Activated CD8-positive, alpha-beta memory T cell treated with anti-CD3 and anti-CD28 coated beads, Interleukin-2, amount 50 U/mL, for 24 hours (primary cell): ENCODE results near the gene PTGFR.

ENCODE experiments used
- DNase-seq: peaks from one replicate; pipeline ENCODE4 v3.0.0-alpha.2; 2020; ENCODE audit errors: extremely low read depth

The PTGFR gene

DNA sequence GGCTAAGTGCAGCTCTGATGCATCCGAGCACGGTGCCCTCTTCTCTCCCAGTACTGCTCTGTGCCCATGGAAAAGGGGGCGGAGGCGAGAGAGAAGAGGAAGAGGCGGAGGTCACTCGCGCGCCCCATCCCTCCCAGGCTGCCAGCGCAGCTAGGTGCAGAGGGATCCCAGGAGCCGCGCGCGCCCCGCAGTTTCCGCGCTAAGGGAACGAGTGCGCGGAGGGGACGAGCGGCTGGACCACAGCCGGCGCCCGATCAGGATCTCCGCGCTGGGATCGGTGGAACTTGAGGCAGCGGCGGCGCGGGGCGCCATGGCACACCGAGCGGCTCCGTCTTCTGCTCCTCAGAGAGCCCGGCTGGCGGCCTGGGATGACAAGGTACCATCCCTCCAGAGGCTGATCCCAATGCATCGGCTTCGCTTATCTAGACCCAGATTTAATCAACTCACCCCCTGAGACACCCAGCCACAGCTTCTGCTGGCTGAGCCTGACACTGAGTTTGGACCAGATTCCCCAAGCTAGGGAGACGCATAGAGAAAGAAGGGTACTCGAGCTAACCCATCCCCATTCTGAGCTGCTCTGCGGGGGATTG, at the start of gene PTGFR:
Gene PTGFR, plus strand, starts transcription at position 114 of the 590 bp plus-strand sequence. CDS start 1,770 bp downstream, outside the sequence.
- no peak for DNase-seq

GRCh38 chr1:78441921-78442320, 48.9 kb upstream of the PTGFR start:
- DNase-seq: no peak

- no peak for DNase-seq
Observed at GRCh38 chr1:78447086-78447485, 43.7 kb upstream of the PTGFR start.

GRCh38 chr1:78464449-78464891, 26.3 kb upstream of the PTGFR start:
- no peak for DNase-seq

DNA sequence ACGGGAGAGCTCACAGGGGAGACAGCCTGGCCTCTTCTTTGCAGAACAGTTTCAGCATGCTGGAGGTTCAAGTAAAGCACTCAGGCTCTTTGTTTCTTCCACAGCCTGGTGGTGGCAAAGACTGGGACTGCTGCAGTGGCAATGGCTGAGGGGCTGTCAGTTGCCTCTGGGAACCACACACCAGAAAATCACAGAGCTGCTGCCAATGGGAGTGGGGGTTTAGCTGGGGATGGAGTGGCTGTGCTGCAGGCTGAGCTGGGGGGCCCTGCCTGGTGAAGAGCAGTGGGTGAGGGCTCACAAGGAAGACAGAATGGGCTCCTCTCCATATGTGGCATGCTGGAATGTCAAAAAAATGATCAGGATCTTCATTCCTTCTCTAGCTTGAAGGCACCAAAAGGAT, 25.6 kb upstream of the PTGFR start:
- DNase-seq: no peak

- no peak for DNase-seq
Observed at GRCh38 chr1:78468521-78468920, 22.3 kb upstream of the PTGFR start.

- no peak for DNase-seq
Observed at GRCh38 chr1:78469576-78469975, 21.2 kb upstream of the PTGFR start.

GRCh38 chr1:78471890-78472620, 18.7 kb upstream of the PTGFR start:
- no peak for DNase-seq

GRCh38 chr1:78472851-78473496, 17.8 kb upstream of the PTGFR start:
- no peak for DNase-seq

- DNase-seq: no peak
Observed at GRCh38 chr1:78474092-78474491, 16.7 kb upstream of the PTGFR start.

DNA sequence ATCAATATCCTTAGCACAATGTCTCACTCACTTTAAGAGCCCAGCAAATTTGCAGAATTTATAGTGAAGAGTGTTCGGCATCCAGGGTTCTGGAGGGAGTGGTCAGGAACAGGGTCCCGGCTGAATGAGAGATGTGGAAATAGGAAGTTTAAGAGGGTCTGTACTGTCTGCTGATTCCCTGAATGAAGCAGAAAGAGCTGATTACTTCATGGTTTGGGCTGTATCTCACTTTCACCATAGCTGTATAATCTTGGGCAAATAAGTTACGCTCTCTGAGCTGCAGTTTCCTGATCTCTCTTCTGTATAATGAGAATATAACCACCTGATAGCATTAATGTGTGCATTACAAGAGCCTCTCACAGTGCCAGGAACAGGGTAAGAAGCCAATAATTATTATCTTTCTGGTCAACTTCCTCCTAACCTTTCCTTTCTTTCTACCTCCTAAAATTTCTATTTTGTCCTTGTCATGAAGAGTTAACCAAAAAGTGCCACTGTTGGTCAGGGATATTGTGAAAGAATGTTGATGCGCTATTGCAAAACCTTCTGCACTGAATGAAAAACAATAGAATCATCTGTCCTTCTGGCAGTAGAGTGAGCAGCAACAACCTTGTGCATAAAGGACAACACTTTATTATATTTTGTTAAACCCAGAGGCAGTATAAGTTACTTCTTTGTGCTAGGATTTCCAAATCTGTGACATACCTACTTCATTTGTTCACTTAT, 14.7 kb upstream of the PTGFR start:
- no peak for DNase-seq

GRCh38 chr1:78483903-78484302, 6.9 kb upstream of the PTGFR start:
- no peak for DNase-seq

DNA sequence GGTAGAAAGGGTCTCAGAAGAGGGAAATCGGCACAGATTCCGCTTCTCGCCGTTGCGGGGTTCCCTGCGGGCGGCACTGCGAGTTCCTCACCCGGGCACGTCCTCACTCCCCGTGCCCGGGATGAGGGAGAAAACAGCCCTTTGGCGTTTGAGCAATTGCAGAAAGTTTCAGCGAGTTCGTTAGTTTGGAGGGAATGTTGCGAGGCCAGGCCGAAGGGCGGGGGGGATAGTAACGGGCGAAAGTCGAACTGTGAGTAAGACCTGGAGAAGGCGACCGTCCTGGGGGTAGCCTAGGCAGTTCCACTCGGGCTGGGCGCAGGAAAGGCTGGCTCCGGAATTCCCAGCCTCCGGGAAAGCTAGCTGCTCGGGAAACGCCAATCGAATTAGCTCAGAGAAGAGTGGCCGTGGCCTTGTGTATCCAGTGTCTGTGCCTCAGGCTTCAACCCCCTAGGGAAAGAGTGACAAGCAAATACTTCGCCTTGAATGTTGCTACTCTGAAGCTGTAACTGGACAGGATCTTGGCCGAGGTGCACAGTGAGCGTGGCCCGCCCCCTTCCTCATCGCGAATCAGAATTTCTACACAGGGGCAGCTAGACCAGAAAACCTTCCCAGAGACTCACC, 787 bp downstream of the PTGFR start:
- no peak for DNase-seq

DNA sequence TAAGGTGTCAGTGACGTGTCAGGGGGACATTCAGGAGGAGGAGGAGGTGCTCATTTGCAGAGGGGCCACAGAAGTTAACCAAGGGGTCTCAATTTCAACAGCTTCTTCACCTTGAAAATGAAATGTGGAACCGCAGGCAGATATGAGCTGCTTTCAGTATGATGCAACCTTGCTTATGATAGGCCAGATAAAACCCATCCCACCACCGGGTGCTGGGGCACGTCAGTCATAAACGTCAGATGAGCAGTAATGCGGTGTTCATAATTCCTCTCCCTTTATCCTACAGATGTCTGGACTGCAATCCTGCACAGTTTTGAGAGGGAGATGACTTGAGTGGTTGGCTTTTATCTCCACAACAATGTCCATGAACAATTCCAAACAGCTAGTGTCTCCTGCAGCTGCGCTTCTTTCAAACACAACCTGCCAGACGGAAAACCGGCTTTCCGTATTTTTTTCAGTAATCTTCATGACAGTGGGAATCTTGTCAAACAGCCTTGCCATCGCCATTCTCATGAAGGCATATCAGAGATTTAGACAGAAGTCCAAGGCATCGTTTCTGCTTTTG, 1.7 kb downstream of the PTGFR start:
- DNase-seq: no peak

DNA sequence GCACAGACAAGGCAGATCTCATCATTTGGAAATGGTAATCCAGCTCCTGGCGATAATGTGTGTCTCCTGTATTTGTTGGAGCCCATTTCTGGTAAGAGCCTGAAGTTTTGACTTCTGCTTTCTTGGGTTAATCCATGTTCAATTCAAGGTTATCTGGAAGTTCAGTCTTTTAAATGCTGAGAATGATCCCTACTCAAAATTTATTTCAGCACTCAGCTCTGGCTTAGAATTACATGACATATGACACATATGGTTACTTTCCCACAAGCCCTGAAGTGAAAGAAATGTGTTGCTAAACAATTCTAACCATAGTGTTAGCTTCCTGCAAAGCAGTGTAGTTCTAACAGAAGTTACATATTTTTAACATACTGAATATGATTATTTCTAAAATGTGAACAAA, 2.7 kb downstream of the PTGFR start:
- DNase-seq: no peak

DNA sequence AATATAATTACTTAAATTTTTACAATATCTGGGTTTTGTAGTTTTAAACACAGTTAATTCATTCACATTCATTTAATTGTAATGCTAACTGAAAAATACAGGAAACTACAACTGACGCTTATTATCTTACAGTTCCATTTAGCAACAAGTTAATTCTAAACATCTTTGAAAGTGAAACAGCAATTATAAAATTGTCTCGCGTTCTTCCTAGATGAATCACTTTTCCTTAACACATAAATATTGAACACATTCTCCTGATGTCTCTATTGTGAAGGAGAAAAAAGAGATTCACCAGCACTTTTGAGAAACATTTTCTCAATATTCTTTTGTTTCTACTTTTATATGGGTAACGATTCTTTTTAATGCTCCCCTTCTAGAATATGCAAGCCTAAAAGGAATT, 6.4 kb downstream of the PTGFR start:
- DNase-seq: no peak

GRCh38 chr1:78500529-78500928, 9.8 kb downstream of the PTGFR start:
- DNase-seq: no peak

DNA sequence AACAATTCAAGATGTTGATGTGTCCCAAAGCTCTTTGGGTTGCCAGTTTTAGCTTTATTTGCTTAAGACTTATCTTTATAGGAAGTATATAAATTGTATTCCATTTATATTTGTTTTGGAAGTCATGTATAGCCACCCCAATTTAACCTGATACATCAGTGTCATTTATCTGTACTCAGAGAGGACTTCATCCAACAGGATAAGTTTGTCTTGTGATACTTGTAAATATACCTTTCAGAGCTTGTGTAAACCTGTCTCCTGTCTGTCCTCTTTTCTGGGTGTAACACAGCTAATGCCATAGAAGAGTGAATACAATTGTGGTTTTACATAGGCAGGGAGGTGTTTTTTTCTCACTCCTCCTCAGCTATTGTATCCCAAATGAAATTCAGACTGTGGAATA, 10.4 kb downstream of the PTGFR start:
- no peak for DNase-seq

DNA sequence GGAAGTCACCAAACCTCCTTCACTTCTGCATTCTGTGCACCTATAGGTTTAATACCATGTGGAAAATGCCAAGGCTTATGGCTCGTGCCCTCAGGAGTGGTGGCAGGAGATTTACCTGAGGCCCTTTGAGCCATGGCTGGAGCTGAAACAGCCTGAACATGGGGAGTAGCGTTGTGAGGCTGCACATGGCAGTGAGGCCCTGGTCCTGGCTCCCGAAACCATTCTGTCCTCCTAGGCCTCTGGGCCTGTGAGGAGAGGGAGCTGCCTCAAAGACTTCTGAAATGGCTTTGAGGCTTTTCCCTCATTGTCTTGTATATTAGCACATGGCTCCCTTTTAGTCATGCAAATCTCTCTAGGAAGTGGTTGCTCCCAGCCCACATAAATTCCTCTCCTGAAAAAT, 20.6 kb downstream of the PTGFR start:
- DNase-seq: no peak

- no peak for DNase-seq
Observed at GRCh38 chr1:78516716-78517115, 25.9 kb downstream of the PTGFR start.

DNA sequence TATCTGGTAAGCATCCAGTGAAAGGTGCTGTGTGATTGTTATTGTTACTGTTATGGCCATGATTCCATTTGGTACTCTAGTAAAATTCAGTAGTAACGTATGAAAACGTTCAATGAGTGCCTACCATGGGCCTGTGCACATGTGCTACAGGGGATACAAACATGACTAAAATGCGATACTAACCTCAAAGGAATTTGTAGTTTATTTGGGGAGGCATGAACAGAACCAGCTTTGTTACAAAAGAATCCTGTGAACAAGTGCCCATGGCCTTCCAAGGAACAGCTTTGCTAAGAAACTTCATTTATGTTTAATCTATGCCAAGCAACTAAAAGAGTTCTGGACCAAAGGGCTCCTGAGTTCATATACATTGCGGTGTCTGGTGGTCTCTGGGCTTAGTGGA, 28.7 kb downstream of the PTGFR start:
- DNase-seq: no peak

DNA sequence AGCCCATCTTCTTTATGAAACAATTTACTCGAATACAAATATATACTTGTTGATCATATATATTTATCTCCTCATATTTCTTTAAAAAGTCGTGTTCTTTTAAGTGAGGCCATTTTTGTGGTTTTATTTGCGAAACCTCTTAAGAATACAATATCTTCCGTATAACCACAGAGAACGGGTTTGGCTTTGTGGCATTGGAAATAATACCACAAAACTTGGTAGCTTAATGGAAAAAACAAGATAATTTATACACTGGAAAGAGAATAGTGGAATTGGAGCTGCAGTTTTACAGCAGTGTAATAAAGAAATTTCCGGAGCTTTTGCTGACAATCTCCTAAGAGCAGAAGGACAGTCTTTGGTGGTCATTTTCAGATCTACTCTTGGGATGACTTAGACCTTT, 29.4 kb downstream of the PTGFR start:
- no peak for DNase-seq
